Gastrocnemius medialis (tissue), 4 donors: Measurements from ENCODE around the gene INPP4B. TPM values are rescaled to one million over a fixed set of nuclear protein-coding genes. Genes with fewer than 3 reads are reported as not detected.
"Not testable (repeated sequence)": the region's sequence is repeated elsewhere in the genome, so short reads cannot be mapped to it uniquely, and the experiment has no call there.

Experiments used
- ATAC-seq, 2 donors: fragments of 150-250 bp; one replicate each; pipeline ENCODE4 v1.9.1; 2016
- DNase-seq, 2 donors: peaks; one replicate each; pipeline ENCODE4 v3.0.0-alpha.2; 2019
- H3K27ac ChIP-seq, 4 donors: fragments of 200-600 bp; sonication (generic); 1 replicate in 1 of 4; 2 replicates in 3 of 4; pipeline ENCODE4 v1.5.1; 2016 to 2018; ENCODE audit warnings: mild to moderate bottlenecking in 2 of 4, moderate library complexity in 1 of 4
- H3K27me3 ChIP-seq, 3 donors: fragments of 200-600 bp; sonication (generic) in 2 of 3; 1 replicate in 1 of 3; 2 replicates in 2 of 3; pipeline versions ENCODE4 v1.5.1 to v1.6.0; 2016 to 2019; ENCODE audit warnings: mild to moderate bottlenecking in 1 of 3, moderate library complexity in 1 of 3
- H3K36me3 ChIP-seq, 2 donors: fragments of 200-600 bp; sonication (generic) in 1 of 2; one replicate each; pipeline ENCODE4 v1.5.1; 2017 to 2018
- H3K4me1 ChIP-seq, 2 donors: fragments of 200-600 bp; sonication (generic) in 1 of 2; one replicate each; pipeline ENCODE4 v1.5.1; 2016 to 2017; ENCODE audit warnings: mild to moderate bottlenecking in 2 of 2
- H3K4me3 ChIP-seq, 4 donors: fragments of 200-600 bp; sonication (generic) in 3 of 4; 1 replicate in 1 of 4; 2 replicates in 3 of 4; pipeline ENCODE4 v1.5.1; 2016 to 2019; ENCODE audit warnings: mild to moderate bottlenecking in 2 of 4
- H3K9me3 ChIP-seq, 3 donors: fragments of 200-600 bp; sonication (generic) in 2 of 3; 1 replicate in 1 of 3; 2 replicates in 2 of 3; pipeline ENCODE4 v1.5.1; 2016 to 2019
- POLR2A ChIP-seq, 2 donors: fragments of 450-650 bp; IDR thresholded peaks; one replicate each; pipeline ENCODE4 v1.6.1; 2017; ENCODE audit warnings: antibody characterized with exemption in 2 of 2, mild to moderate bottlenecking in 2 of 2, moderate library complexity in 2 of 2
- in situ Hi-C, 4 donors: fragments of 200-750 bp; cut with MboI; loops; one replicate each; pipeline versions ENCODE4 v1.15.0 to v1.8.0; 2017; ENCODE audit warnings: low sequenced_read_pairs in 4 of 4
- intact Hi-C: fragments of 100-400 bp; cut with DNase I; formaldehyde crosslinking; loops from one replicate; pipeline ENCODE4 v1.15.1; 2023; ENCODE audit warnings: low total_unique reads
- total RNA-seq, 4 donors: library from RNA; depleted of rRNA; stranded (reverse); fragments of >200 nt; gene quantifications; one replicate each; pipeline versions ENCODE4 v1.1.0 to v1.2.3, GENCODE V29; 2016
- TF ChIP-seq, protein P1 (sequence below), 5 experiments: fragments of 450-650 bp in 3 of 5; fragments of 200-600 bp in 2 of 5; sonication (generic) in 2 of 5; IDR thresholded peaks in 4 of 5; conservative IDR thresholded peaks in 1 of 5; 1 replicate in 4 of 5; 2 replicates in 1 of 5; pipeline ENCODE4 v1.5.1; 2016 to 2019; ENCODE audit warnings: antibody characterized with exemption in 5 of 5, mild to moderate bottlenecking in 3 of 5, moderate library complexity in 3 of 5

INPP4B gene
- total RNA-seq, 4 donors from 2014 or later: 7.5 to 23.6 (median 9.1) TPM

DNA sequence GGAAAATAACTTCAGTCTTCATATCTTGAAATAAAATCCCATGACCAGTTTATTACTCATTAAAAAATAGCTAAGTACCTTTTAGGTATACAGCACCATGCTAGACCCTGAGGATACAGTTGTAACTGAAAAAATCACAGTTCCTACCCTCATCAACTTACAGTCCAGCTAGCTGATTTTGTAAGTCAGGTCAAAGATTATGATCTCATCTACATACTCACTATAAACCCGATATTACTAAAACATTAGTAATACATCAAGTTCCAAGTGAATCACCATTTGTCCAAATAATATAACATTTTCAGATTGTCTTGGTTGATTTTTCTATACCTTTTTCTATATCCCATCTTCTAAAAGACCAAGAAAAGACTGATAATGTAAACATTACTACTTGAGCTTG, 333.9 kb downstream of the INPP4B start:
- DNase-seq: no peak
- Histone ChIP-seq H3K27me3 (no peaks in the 10 kb centered on the region), H3K36me3 (no peaks in the 10 kb centered on the region), H3K4me3 (no peak overlapping the region), H3K27ac (no peak overlapping the region), H3K9me3 (no peaks in the 10 kb centered on the region), H3K4me1 (no peaks in the 10 kb centered on the region)
- in situ Hi-C loops (no loop called here), intact Hi-C loops (no loop called here)
- no peak for ATAC-seq
- TF ChIP-seq, protein P1, sequence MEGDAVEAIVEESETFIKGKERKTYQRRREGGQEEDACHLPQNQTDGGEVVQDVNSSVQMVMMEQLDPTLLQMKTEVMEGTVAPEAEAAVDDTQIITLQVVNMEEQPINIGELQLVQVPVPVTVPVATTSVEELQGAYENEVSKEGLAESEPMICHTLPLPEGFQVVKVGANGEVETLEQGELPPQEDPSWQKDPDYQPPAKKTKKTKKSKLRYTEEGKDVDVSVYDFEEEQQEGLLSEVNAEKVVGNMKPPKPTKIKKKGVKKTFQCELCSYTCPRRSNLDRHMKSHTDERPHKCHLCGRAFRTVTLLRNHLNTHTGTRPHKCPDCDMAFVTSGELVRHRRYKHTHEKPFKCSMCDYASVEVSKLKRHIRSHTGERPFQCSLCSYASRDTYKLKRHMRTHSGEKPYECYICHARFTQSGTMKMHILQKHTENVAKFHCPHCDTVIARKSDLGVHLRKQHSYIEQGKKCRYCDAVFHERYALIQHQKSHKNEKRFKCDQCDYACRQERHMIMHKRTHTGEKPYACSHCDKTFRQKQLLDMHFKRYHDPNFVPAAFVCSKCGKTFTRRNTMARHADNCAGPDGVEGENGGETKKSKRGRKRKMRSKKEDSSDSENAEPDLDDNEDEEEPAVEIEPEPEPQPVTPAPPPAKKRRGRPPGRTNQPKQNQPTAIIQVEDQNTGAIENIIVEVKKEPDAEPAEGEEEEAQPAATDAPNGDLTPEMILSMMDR (IDR thresholded peaks at IDR 0.05 in 4 of 5, conservative IDR thresholded peaks at IDR 0.05 in 1 of 5): no peak
- no peak for TF ChIP-seq POLR2A (IDR thresholded peaks at IDR 0.05)

DNA sequence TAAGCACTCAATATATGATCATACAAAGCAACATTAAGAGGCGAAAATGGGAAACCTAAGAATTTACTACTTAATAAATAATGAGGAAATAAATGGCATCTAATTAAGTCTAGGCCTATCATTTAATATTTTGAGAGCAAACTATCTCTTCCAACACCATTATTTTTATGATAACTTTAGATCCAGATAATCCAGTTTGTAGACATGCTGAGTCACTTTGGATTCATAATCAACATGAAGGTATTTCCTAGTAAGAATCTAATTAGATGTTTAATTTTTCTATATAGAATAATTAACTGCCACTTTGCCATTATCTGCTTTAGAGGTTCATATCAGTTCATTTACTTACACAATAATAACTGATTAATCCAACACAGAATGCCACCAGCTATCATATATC, 336.2 kb downstream of the INPP4B start:
- intact Hi-C loops (no loop called here), in situ Hi-C loops (no loop called here)
- H3K9me3 ChIP-seq: no peaks in the 10 kb centered on the region
- DNase-seq: no peak
- H3K36me3 ChIP-seq: no peaks in the 10 kb centered on the region
- H3K27me3 ChIP-seq: no peaks in the 10 kb centered on the region
- no peaks in the 10 kb centered on the region for H3K4me1 ChIP-seq
- no peak overlapping the region for H3K4me3 ChIP-seq
- no peak for ATAC-seq
- TF ChIP-seq POLR2A (IDR thresholded peaks at IDR 0.05): no peak
- TF ChIP-seq, protein P1 (IDR thresholded peaks at IDR 0.05 in 4 of 5, conservative IDR thresholded peaks at IDR 0.05 in 1 of 5): no peak
- no peak overlapping the region for H3K27ac ChIP-seq

DNA sequence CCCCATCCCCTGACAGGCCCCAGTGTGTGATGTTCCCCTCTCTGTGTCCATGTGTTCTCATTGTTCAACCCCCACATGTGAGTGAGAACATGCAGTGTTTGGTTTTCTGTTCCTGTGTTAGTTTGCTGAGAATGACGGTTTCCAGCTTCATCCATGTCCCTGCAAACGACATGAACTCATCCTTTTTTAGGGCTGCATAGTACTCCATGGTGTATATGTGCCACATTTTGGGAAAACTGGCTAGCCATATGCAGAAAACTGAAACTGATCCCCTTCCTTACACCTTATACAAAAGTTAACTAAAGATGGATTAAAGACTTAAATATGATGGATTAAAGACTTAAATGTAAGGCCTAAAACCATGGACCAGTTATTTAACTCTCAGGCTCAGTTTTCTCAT, 336.7 kb downstream of the INPP4B start:
- in situ Hi-C loops, H3K27ac ChIP-seq, H3K4me1 ChIP-seq, intact Hi-C loops, ATAC-seq, H3K4me3 ChIP-seq, H3K27me3 ChIP-seq, DNase-seq, H3K36me3 ChIP-seq, H3K9me3 ChIP-seq: not testable (repeated sequence)

DNA sequence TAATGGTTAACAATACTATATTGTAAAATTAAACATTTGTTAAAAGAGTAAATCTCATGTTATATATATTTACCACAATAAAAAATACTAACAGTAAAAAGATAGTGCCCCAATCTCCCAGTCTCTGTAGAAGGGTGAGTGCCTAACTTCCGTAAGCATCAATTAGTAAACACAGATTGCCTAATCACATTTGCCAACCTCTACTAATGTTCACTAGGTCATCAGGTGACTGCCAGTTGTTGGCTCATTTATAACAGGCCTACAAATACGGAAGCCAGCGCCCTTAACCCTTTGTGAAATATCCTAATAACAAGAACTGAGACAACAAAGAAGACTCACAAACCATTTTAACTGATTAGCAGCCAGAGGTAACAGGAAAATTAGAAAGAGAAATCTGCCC, 345.1 kb downstream of the INPP4B start:
- peak; percentile 88 to 94 for ATAC-seq

DNA sequence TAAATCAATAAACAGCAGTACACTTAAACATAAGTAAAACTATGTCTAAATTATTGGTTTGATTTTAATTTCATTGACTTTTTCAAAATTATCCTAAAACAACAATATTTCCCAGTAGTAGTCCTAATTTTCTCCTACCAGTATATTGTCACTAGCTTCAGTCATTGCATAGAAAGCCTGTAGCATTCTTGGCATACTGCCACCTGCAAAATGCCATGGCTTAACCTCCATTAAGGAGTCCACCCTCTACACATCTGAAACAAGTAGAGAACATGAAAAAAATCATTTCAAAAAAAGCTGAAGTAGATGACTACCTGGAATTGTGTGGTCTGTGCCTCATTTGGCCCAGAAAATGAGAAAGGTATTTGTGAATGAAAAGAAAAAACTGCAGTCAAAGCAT, 348.5 kb downstream of the INPP4B start:
- TF ChIP-seq, protein P1 (IDR thresholded peaks at IDR 0.05 in 4 of 5, conservative IDR thresholded peaks at IDR 0.05 in 1 of 5): no peak
- no peak overlapping the region for H3K4me3 ChIP-seq
- no peaks in the 10 kb centered on the region for H3K9me3 ChIP-seq
- no peak for DNase-seq
- no peak for ATAC-seq
- no peak overlapping the region for H3K27ac ChIP-seq
- no peaks in the 10 kb centered on the region for H3K4me1 ChIP-seq
- in situ Hi-C loops: no loop called here
- intact Hi-C loops: no loop called here
- no peaks in the 10 kb centered on the region for H3K27me3 ChIP-seq
- H3K36me3 ChIP-seq: no peaks in the 10 kb centered on the region

More for the DNA sequence above, 345.1 kb downstream of the INPP4B start:
- Histone ChIP-seq H3K27me3 (no peaks in the 10 kb centered on the region), H3K9me3 (no peaks in the 10 kb centered on the region), H3K4me1 (no peaks in the 10 kb centered on the region), H3K36me3 (no peaks in the 10 kb centered on the region), H3K27ac (peak overlapping the region in 1 of 4 donors; percentile 33), H3K4me3 (no peak overlapping the region)
- peak; percentile 3 to 15 for DNase-seq
- intact Hi-C loops (no loop called here), in situ Hi-C loops (no loop called here)
- TF ChIP-seq, protein P1 (IDR thresholded peaks at IDR 0.05 in 4 of 5, conservative IDR thresholded peaks at IDR 0.05 in 1 of 5): no peak
- TF ChIP-seq POLR2A (IDR thresholded peaks at IDR 0.05): no peak
